Measurements from ENCODE around the gene BCL11A. TPM values are rescaled to one million over a fixed set of nuclear protein-coding genes. Genes with fewer than 3 reads are reported as not detected.

The BCL11A gene
- polyA plus RNA-seq, 2 of the 4 experiments (the other 2 are of a cell fraction), result 0.12 to 0.13 TPM

GRCh38 chr2:60505240-60505879, 48.1 kb downstream of the BCL11A start:
- TF ChIP-seq KDM5A (IDR thresholded peaks at IDR 0.05) (no peak), ZFP36 (IDR thresholded peaks at IDR 0.05; ENCODE audit: borderline replicate concordance, partially characterized antibody) (no peak), CHD2 (IDR thresholded peaks at IDR 0.05; ENCODE audit: low read length, partially characterized antibody) (no peak), CBX8 (IDR thresholded peaks at IDR 0.05) (no peak), MAZ (IDR thresholded peaks at IDR 0.05; ENCODE audit: borderline replicate concordance, low read depth, low read length) (no peak), ZNF302 (CRISPR knock-in tag; IDR thresholded peaks at IDR 0.05) (no peak), NPAS2 (CRISPR knock-in tag; IDR thresholded peaks at IDR 0.05; ENCODE audit: borderline replicate concordance) (no peak), GATA3 (IDR thresholded peaks at IDR 0.05; ENCODE audit: borderline replicate concordance) (no peak), ELK1 (IDR thresholded peaks at IDR 0.05; ENCODE audit: low read depth, low read length) (no peak), HOXB13 (CRISPR knock-in tag; IDR thresholded peaks at IDR 0.05; ENCODE audit: low read depth) (no peak), TP53 (CRISPR knock-in tag; IDR thresholded peaks at IDR 0.05) (no peak), RARB (CRISPR knock-in tag; IDR thresholded peaks at IDR 0.05) (no peak), NR3C1 (IDR thresholded peaks at IDR 0.05) (no peak)
- Histone ChIP-seq H3K4me3 (no peak overlapping the region), H3K4me2 (no peak overlapping the region), H3K4me1 (no peaks in the 10 kb centered on the region), H3K9me3 (no peaks in the 10 kb centered on the region), H3K27ac (no peak overlapping the region)
- ChIA-PET POLR2A (no interaction called here), CTCF (no interaction called here)
- FAIRE-seq (no peak), ATAC-seq (no peak), DNase-seq (ENCODE audit: low read depth in 1 of 2, low spot score in 1 of 2) (no peak)
- WGBS (ENCODE audit: missing lambda C conversion rate), result 31% methylated on average over 10 of the region's 10 CpGs

GRCh38 chr2:60504049-60504448, 49.4 kb downstream of the BCL11A start:
- H3K9me3 ChIP-seq, result no peaks in the 10 kb centered on the region
- FAIRE-seq (no peak), ATAC-seq (peak in 1 of 2 experiments; percentile 27; a peak in 1 of 6 replicates), DNase-seq (ENCODE audit: low read depth in 1 of 2, low spot score in 1 of 2) (no peak)
- H3K4me3 ChIP-seq, result no peak overlapping the region
- H3K4me2 ChIP-seq, result no peak overlapping the region
- no peak for TF ChIP-seq HOXA7 (CRISPR knock-in tag; IDR thresholded peaks at IDR 0.05)
- TF ChIP-seq RARB (CRISPR knock-in tag; IDR thresholded peaks at IDR 0.05), result no peak
- no peak for TF ChIP-seq KDM1A (IDR thresholded peaks at IDR 0.05; ENCODE audit: low read depth)
- no peak for TF ChIP-seq MAX (IDR thresholded peaks at IDR 0.05)
- no peak for TF ChIP-seq TFCP2L1 (CRISPR knock-in tag; IDR thresholded peaks at IDR 0.05)
- no peak for TF ChIP-seq HEYL (CRISPR knock-in tag; IDR thresholded peaks at IDR 0.05)
- TF ChIP-seq, protein P1, sequence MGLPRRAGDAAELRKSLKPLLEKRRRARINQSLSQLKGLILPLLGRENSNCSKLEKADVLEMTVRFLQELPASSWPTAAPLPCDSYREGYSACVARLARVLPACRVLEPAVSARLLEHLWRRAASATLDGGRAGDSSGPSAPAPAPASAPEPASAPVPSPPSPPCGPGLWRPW (IDR thresholded peaks at IDR 0.05), result no peak
- no peak for TF ChIP-seq RNF2 (IDR thresholded peaks at IDR 0.05; ENCODE audit: borderline replicate concordance, low read depth)
- TF ChIP-seq FOXS1 (CRISPR knock-in tag; IDR thresholded peaks at IDR 0.05), result no peak
- TF ChIP-seq CHD4 (IDR thresholded peaks at IDR 0.05; ENCODE audit: borderline replicate concordance), result no peak
- TF ChIP-seq, protein P2, sequence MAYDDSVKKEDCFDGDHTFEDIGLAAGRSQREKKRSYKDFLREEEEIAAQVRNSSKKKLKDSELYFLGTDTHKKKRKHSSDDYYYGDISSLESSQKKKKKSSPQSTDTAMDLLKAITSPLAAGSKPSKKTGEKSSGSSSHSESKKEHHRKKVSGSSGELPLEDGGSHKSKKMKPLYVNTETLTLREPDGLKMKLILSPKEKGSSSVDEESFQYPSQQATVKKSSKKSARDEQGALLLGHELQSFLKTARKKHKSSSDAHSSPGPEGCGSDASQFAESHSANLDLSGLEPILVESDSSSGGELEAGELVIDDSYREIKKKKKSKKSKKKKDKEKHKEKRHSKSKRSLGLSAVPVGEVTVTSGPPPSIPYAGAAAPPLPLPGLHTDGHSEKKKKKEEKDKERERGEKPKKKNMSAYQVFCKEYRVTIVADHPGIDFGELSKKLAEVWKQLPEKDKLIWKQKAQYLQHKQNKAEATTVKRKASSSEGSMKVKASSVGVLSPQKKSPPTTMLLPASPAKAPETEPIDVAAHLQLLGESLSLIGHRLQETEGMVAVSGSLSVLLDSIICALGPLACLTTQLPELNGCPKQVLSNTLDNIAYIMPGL (CRISPR knock-in tag; IDR thresholded peaks at IDR 0.05; ENCODE audit: borderline replicate concordance), result no peak
- no peak for TF ChIP-seq USF2 (IDR thresholded peaks at IDR 0.05)
- TF ChIP-seq MAFK (IDR thresholded peaks at IDR 0.05; ENCODE audit: partially characterized antibody), result no peak
- TF ChIP-seq NR3C1 (IDR thresholded peaks at IDR 0.05), result no peak
- no peak for TF ChIP-seq ESRRA (IDR thresholded peaks at IDR 0.05; ENCODE audit: borderline replicate concordance, low read length)
- no peak for TF ChIP-seq PHF8 (IDR thresholded peaks at IDR 0.05; ENCODE audit: borderline replicate concordance, low read depth)
- ChIA-PET CTCF (interaction anchor here (1.0 kb wide), 1 partner anchor 46 kb away, joined by 4 read pairs; no protein-coding TSS in a partner anchor), POLR2A (no interaction called here)
- 69% methylated on average over 6 of the region's 6 CpGs for WGBS (ENCODE audit: missing lambda C conversion rate)
- no peaks in the 10 kb centered on the region for H3K4me1 ChIP-seq
- H3K27ac ChIP-seq, result no peak overlapping the region
